ENCODE data around the gene TRPM3. TPM values are rescaled to one million over a fixed set of nuclear protein-coding genes. Genes with fewer than 3 reads are reported as not detected.
A peak's percentile ranks its signal among the peaks of the same experiment; 100 is the strongest.

The TRPM3 gene
- polyA plus RNA-seq, 3 donors = not detected

DNA sequence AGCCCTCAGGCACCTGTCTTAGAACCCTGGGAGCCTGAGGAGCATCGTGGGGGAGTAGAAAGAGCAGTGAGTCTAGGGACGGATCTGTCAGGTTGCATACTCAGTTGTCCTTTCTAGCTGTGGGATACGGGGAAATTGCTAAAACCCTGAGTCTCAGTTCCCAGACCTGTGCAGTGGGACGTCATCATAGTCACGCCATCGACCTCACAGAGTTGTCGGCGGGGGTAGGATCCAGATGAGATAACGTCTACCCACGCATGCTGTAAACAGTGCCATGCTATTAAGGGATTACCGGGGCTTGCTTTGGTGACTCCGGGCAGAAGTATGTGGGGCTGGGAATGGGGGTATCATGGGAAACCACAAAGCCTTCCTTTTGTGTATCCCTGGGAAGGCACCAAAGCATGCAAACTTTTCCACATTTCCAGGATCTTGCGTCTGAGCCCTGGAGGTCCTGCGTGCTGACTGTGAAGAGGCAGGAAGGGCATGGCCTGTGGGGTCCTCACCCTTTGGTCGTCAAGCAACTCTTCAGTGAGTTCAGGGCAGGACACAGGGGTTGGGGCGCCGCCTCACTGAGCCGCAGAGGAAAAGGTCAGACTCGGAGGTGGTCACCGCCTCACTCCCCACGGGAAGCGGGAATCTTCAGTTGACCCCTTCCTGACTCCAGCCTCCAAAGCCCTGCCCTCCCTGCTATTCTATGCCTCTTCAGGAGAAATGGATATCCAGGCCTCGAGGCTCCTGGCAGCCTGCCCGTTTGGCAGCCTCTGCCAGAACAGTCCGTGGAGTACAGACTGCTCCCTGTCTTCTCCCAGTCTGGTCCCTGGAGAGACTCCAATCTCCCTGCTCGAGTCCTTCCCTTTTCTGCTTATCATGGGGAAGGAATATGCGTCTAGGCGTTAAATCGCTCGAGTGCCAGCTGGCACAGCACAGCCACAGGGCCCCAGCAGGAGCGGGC is 520.1 kb downstream of the TRPM3 start:
- H3K27ac Mint-ChIP-seq = peak overlapping the region in 3 of 7 donors; percentile 13 to 81 (median 56)
- H3K4me1 Mint-ChIP-seq = peaks cover 3% of the 10 kb centered on the region
- 82% methylated on average over 21 of the region's 31 CpGs for WGBS (ENCODE audit: insufficient coverage)
- no peaks in the 10 kb centered on the region for H3K4me1 ChIP-seq (ENCODE audit: control insufficient read depth in 1 of 2, insufficient read depth in 2 of 2, low read length in 2 of 2)
- H3K4me2 ChIP-seq (replicated peaks; ENCODE audit: extremely low read depth, low read length, poor library complexity, severe bottlenecking) = no peak overlapping the region
- H3K27ac ChIP-seq (ENCODE audit: low read depth in 1 of 2, low read length in 2 of 2) = no peak overlapping the region
- no peaks in the 10 kb centered on the region for H3K27me3 ChIP-seq (ENCODE audit: control insufficient read depth in 2 of 2, insufficient read depth in 2 of 2, low read length in 2 of 2)
- peaks cover 0 to 2% (median 2%) of the 10 kb centered on the region in 3 donors for H3K27me3 Mint-ChIP-seq (ENCODE audit: low read depth in 3 of 3)
- no peak overlapping the region for H3K4me3 ChIP-seq (replicated peaks in 1 of 3; ENCODE audit: low read depth in 2 of 3, low read length in 3 of 3)
- peak overlapping the region; percentile 15 for H2AFZ ChIP-seq (ENCODE audit: insufficient read depth, low read depth, low read length, poor library complexity, severe bottlenecking)
- no peaks in the 10 kb centered on the region for H3K36me3 Mint-ChIP-seq
- H3K9ac ChIP-seq (ENCODE audit: insufficient read depth, low read length, poor library complexity, severe bottlenecking) = no peak overlapping the region
- H3K9me3 Mint-ChIP-seq = peaks cover 0 to 3% (median 0%) of the 10 kb centered on the region in 7 donors
- H3K9me3 ChIP-seq (replicated peaks in 1 of 2; ENCODE audit: control insufficient read depth in 1 of 2, insufficient read depth in 1 of 2, low read length in 2 of 2) = no peaks in the 10 kb centered on the region
- no peak for DNase-seq
- TF ChIP-seq CTCF (IDR thresholded peaks at IDR 0.05) = no peak
- H4K20me1 ChIP-seq (ENCODE audit: insufficient read depth, low read length) = no peaks in the 10 kb centered on the region
- no peaks in the 10 kb centered on the region for H3K36me3 ChIP-seq (replicated peaks in 1 of 2; ENCODE audit: control insufficient read depth in 1 of 2, insufficient read depth in 2 of 2, low read length in 2 of 2)
- intact Hi-C loops (cut with micrococcal nuclease) = loop anchor here (5.0 to 10.0 kb wide), 6 partner anchors 44 to 346 kb away; partner anchors contain the start of gene SMC5 (in 1 of the 2)
- H3K4me3 Mint-ChIP-seq = no peak overlapping the region
- H3K79me2 ChIP-seq (ENCODE audit: insufficient read depth, low read length) = no peaks in the 10 kb centered on the region

- intact Hi-C loops (cut with micrococcal nuclease) = loop anchor here (5.0 to 10.0 kb wide), 6 partner anchors 43 to 346 kb away; partner anchors contain the start of gene SMC5 (in 1 of the 2)
- Mint-ChIP-seq H3K36me3 (no peaks in the 10 kb centered on the region), H3K9me3 (peaks cover 0 to 3% (median 0%) of the 10 kb centered on the region in 7 donors), H3K4me3 (no peak overlapping the region), H3K27ac (peak overlapping the region in 2 of 7 donors; percentile 56 to 81), H3K27me3 (ENCODE audit: low read depth in 3 of 3) (peaks cover 0 to 2% (median 0%) of the 10 kb centered on the region in 3 donors), H3K4me1 (peaks cover 3% of the 10 kb centered on the region)
- no CpG with 5 or more reads among the region's 1 CpG for WGBS (ENCODE audit: insufficient coverage)
- no peak overlapping the region for H3K4me3 ChIP-seq (replicated peaks in 1 of 3; ENCODE audit: low read depth in 2 of 3, low read length in 3 of 3)
- TF ChIP-seq CTCF (IDR thresholded peaks at IDR 0.05) = no peak
- H3K4me2 ChIP-seq (replicated peaks; ENCODE audit: extremely low read depth, low read length, poor library complexity, severe bottlenecking) = no peak overlapping the region
- no peaks in the 10 kb centered on the region for H3K27me3 ChIP-seq (ENCODE audit: control insufficient read depth in 2 of 2, insufficient read depth in 2 of 2, low read length in 2 of 2)
- no peak overlapping the region for H3K9ac ChIP-seq (ENCODE audit: insufficient read depth, low read length, poor library complexity, severe bottlenecking)
- H3K4me1 ChIP-seq (ENCODE audit: control insufficient read depth in 1 of 2, insufficient read depth in 2 of 2, low read length in 2 of 2) = no peaks in the 10 kb centered on the region
- DNase-seq = no peak
- no peaks in the 10 kb centered on the region for H3K36me3 ChIP-seq (replicated peaks in 1 of 2; ENCODE audit: control insufficient read depth in 1 of 2, insufficient read depth in 2 of 2, low read length in 2 of 2)
- no peaks in the 10 kb centered on the region for H4K20me1 ChIP-seq (ENCODE audit: insufficient read depth, low read length)
- H3K9me3 ChIP-seq (replicated peaks in 1 of 2; ENCODE audit: control insufficient read depth in 1 of 2, insufficient read depth in 1 of 2, low read length in 2 of 2) = no peaks in the 10 kb centered on the region
- H3K79me2 ChIP-seq (ENCODE audit: insufficient read depth, low read length) = no peaks in the 10 kb centered on the region
- H2AFZ ChIP-seq (ENCODE audit: insufficient read depth, low read depth, low read length, poor library complexity, severe bottlenecking) = no peak overlapping the region
- no peak overlapping the region for H3K27ac ChIP-seq (ENCODE audit: low read depth in 1 of 2, low read length in 2 of 2)
Observed at GRCh38 chr9:70600506-70600905, 520.9 kb downstream of the TRPM3 start.

All from CD14-positive monocyte (primary cell).